NB4 (cell line): ENCODE results near the gene LARP4B.
A peak's percentile ranks its signal among the peaks of the same experiment; 100 is the strongest.

Experiments used
- DNase-seq: peaks from one replicate; pipeline ENCODE4 v3.0.0; 2010; ENCODE audit warnings: low read depth
- H3K4me3 ChIP-seq: one replicate; pipeline ENCODE4 v1.5.1; 2011; ENCODE audit warnings: mild to moderate bottlenecking, low read depth, low read length, moderate library complexity
- CTCF ChIP-seq: IDR thresholded peaks from one replicate; pipeline ENCODE4 v1.5.1; 2012; ENCODE audit warnings: low read depth, low read length
- MAX ChIP-seq: IDR thresholded peaks from 2 replicates; pipeline ENCODE4 v1.6.1; 2011; ENCODE audit warnings: low read depth, low read length
- MYC ChIP-seq: IDR thresholded peaks from 2 replicates; pipeline ENCODE4 v1.6.1; 2011; ENCODE audit warnings: low read depth, low read length
- POLR2A ChIP-seq: IDR thresholded peaks from 2 replicates; pipeline ENCODE4 v1.6.1; 2011; ENCODE audit warnings: mild to moderate bottlenecking; ENCODE audit not compliant: insufficient read length; ENCODE audit errors: extremely low read depth

Gene LARP4B

GRCh38 chr10:865257-865656, 66.2 kb downstream of the LARP4B start:
- no peak for TF ChIP-seq POLR2A
- peak; percentile 11 for TF ChIP-seq CTCF
- TF ChIP-seq MYC, result no peak
- no peak for DNase-seq
- no peak overlapping the region for H3K4me3 ChIP-seq

GRCh38 chr10:860519-860918, 71.0 kb downstream of the LARP4B start:
- TF ChIP-seq CTCF (no peak), MYC (no peak), POLR2A (no peak), MAX (no peak)

GRCh38 chr10:856416-857157, 74.9 kb downstream of the LARP4B start:
- TF ChIP-seq CTCF, result no peak
- no peak for TF ChIP-seq POLR2A
- TF ChIP-seq MYC, result no peak
- no peak for TF ChIP-seq MAX
- no peak for DNase-seq
- no peak overlapping the region for H3K4me3 ChIP-seq

More at GRCh38 chr10:860519-860918, 71.0 kb downstream of the LARP4B start:
- no peak for DNase-seq
- no peak overlapping the region for H3K4me3 ChIP-seq

- DNase-seq, result no peak
- no peak overlapping the region for H3K4me3 ChIP-seq
- no peak for TF ChIP-seq CTCF
Observed at GRCh38 chr10:855671-856070, 75.8 kb downstream of the LARP4B start.

- no peak for DNase-seq
- TF ChIP-seq MYC (no peak), MAX (no peak), CTCF (no peak), POLR2A (no peak)
- no peak overlapping the region for H3K4me3 ChIP-seq
Observed at GRCh38 chr10:855079-855478, 76.4 kb downstream of the LARP4B start.

GRCh38 chr10:853017-853416, 78.5 kb downstream of the LARP4B start:
- no peak for DNase-seq
- TF ChIP-seq POLR2A (no peak), CTCF (no peak), MAX (no peak), MYC (no peak)
- H3K4me3 ChIP-seq, result no peak overlapping the region
